ENCODE results near the gene PRPH2.
A peak's percentile ranks its signal among the peaks of the same experiment; 100 is the strongest.
"Not testable (repeated sequence)": the region's sequence is repeated elsewhere in the genome, so short reads cannot be mapped to it uniquely, and the experiment has no call there.

The PRPH2 gene

DNA sequence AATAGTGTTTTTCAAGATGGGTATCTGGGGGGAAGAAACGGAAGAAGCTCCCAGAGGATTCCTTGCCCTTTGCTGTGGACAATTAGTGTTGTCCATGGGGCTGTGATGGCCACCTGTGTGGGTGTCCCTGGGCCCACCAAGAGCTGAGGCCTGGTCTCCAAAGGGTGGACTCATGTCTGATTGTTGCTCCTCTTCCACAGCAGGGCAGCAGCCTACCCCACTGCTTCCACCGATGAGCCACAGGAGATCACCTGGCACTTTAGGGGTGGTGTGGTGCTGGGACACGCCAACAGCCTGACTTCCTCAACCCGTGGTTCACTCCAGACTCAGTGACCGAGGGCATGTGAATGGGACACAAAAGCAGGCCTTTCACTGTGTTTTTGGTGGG is 25.1 kb downstream of the PRPH2 start:
- no peak for DNase-seq

DNA sequence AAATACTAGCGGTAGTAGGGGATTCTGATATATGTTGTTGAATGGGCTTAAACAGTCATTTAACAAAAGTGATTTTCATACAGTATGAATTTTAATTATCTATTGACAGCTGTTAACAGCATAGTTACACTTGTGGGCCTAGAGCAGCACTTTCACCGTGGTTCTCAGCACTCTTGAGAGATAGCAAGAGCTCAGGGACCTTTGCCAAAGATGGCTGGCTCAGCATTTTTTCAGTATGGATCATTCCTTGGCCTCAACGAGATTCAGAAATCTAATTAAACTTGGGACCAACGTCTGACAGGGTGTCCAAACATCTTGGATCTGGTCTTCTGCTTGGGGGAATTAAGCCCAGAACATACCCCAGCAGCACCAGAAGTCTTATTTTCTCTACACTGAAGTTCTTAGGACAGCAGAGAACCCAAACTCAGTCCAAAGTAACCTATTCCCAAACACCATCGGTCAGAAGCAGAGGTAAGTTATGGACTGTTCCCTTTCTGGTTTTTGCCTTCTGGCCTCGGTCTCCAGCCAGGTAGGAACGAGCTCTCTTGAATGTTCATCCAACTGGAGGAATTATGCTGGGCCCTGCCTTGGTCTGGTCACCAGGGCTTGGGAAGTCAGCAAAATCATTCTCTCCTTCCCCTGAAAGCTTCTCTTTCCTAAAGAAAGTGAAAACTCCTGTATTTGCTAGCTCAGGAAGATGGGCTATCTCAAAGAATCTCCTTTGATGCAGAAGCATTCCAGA is 25.7 kb downstream of the PRPH2 start:
- DNase-seq, result no peak

- DNase-seq, result no peak
Observed at GRCh38 chr6:42694586-42694985, 27.8 kb downstream of the PRPH2 start.

- DNase-seq, result no peak
Observed at GRCh38 chr6:42693725-42694323, 28.6 kb downstream of the PRPH2 start.

DNA sequence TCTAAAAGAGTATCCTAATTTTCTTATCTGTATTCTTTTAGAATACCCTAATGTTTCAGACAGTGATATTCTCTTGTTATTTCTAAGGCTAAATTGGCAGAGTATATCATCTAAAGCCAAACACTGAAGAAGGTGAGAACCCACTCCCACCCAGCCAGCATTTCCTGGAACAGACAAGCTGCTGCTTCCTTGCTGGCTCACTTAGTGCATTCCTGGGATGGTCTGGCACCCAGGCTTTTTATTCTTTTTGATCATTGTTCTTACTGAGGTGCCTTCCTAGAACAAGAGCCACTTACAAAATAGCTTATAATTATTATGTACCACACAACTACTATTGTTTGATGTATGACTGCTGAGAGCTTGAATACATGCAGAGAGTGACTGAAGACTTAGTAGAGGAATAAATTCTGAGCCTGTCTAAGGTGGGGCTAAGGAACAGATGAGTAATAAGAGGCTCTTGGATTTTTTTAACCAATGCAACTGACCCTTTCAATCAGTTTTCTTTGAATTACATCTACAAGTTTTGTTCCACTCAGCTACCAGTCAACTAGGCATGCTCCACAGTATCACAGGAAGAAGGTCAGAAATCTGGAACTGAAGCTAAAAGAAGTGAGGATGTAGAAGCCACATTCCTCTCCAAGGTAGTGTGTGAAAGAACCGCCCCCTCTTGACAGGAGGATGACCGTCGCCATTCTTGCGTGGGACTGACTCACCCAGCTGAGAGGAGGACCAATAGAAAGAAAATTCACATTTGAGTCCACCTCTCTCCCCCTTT is 30.1 kb downstream of the PRPH2 start:
- no peak for DNase-seq

DNA sequence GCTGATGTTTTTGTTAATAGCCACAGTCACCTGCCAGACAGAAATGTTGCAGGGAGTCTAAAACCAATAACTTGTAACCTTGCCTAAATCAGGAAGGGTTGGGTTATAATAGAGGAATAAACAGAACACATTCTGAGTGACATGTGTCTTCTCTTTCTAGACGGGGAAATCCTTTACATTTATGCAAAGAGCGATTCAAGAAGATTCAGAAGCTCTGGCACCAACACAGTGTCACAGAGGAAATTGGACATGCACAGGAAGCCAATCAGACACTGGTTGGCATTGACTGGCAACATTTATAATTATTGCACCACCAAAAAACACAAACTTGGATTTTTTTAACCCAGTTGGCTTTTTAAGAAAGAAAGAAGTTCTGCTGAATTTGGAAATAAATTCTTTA is 31.5 kb downstream of the PRPH2 start:
- DNase-seq, result no peak

DNA sequence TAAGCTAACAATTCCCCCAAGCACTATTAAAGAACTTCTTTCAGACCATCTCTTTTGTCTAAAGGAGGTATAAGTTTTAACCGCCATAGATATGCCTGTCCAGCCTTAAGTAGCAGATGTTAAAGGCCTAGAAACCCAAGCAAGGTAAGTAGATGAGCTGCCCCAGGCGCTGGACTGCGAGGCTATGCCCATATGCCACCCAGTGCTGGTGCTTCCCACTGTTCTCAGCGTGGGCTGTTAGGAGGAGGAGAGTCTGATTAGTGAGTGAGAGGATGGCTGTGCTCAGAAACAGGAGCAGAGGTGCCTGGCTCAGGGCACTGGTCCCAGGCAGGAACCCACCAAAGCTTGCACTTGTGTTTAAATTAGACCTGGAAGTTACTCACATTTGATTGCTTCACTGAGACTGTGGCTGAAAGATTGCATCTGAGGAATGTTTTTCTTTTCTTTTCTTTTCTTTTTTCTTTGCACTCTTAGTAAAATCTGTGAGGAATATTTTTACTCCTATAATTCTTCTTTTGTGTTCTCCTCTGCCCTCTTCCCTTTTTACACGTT is 32.2 kb downstream of the PRPH2 start:
- no peak for DNase-seq

DNA sequence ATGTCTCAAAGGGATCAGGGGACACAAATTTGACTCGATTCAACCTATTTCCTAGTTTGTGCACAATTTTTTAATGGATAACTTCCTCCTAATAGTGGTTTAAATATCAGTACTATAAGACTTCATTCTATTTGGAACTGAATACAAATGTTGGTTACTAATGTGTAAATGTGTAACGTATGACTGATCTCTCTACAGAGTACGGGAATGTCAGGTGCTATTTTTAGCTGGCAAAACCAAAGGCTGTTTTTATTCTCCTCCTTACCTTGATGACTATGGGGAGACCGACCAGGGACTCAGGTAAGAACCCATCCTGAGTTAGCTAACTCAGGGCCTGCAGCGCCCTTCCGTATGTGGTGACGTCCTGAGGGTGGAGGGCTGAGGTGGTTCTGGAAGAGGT is 33.0 kb downstream of the PRPH2 start:
- no peak for DNase-seq

DNA sequence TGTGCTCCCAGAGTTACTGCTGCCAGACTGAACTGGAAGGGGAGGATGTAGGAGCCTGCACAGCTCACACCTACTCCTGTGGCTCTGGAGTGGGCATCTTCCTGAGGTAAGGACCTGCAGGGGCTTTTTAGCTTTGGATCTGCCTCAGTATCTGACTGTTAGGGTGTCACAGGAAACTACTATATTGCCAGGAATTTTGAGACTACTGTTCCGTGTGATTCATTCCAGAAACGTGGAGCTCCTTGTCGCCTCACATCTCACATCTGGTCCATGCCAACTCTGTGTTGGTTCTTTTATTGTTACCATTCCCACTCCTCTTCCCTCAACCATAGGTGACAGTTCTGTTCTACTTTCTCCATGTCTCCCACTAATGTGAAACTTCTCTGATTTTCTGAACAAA is 34.1 kb downstream of the PRPH2 start:
- no peak for DNase-seq

- no peak for DNase-seq
Observed at GRCh38 chr6:42679358-42679757, 43.0 kb downstream of the PRPH2 start.

GRCh38 chr6:42674780-42675179 is 47.6 kb downstream of the PRPH2 start:
- DNase-seq, result no peak

DNA sequence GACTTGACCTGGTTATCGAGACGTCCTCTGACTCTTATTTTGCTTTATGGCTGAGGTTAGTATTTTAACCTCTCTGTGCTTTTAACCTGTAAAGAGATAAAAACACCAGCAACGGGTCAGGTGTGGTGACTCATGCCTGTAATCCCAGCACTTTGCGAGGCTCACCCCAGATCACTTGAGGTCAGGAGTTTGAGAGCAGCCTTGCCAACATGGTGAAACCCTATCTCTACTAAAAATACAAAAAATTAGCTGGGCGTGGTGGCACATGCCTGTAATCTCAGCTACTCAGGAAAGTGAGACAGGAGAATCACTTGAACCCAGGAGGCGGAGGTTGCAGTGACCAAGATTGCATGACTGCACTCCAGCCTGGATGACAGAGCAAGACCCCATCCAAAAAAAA is 48.0 kb downstream of the PRPH2 start:
- DNase-seq, result not testable (repeated sequence)

GRCh38 chr6:42664718-42665117 is 57.7 kb downstream of the PRPH2 start:
- no peak for DNase-seq

DNA sequence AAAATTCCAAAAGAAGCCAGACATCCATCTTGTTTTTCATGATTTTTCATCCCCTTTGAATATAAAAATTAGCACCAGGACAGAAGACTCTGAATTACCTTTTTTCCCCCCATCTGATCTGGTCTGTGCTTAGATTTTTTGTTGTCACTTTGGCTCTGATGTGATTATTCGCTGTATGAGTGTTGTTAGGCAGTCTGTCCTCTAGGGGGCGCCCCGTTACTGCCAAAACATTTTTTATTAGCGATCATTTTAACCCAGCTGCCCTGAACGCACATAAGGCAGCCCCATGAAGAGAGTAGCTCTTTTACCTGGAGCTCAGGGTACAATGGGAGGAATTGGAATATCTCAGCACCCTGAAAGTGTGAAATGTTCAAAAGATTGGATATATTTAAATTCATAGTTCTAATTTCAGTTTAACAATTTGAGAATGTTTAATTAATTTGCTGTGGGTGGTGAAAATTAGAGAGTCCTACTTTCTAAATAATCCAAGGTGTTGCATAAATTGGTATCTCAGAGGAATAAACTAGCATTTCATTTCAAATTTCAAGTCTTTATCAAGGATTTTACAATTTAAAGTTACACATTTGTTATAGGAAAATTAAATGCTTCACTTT is 60.8 kb downstream of the PRPH2 start:
- peak; percentile 32 to 91 for DNase-seq

DNA sequence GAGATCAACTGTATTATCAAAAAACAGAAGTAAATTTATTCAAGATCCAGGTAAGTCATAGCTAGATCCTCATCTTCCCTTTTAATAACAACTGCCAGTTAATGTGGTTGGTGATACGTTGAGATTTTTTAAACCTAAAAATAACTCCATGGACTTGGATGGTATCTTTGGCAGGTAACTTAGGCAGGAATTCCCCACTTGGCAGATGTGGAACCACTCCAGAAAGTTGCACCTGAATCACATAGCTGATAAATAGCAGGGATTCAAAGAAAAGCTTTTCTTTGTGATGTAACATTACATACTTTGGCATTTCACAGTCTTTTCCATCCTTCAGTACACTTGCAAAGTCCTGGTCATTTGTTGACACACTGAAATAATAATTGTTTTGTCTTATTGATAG is 62.6 kb downstream of the PRPH2 start:
- DNase-seq, result no peak

DNA sequence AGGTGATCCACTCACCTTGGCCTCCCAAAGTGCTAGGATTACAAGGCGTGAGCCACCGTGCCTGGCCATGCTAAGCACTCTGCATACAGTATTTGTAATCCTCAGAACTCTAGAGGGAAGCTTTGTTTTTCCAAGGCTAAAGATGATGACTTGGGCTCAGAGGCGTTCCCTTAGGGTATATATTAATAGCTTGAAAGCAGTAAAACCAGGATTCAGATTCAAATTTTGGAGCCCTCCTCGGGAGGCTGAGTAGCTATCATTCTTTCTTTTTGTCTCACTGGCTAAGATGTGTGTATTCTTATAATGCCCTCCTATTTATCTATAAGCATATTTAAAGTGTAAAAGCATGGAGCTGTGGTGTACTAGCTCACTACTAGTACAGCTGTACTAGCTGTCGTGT is 68.5 kb downstream of the PRPH2 start:
- DNase-seq, result no peak

DNA sequence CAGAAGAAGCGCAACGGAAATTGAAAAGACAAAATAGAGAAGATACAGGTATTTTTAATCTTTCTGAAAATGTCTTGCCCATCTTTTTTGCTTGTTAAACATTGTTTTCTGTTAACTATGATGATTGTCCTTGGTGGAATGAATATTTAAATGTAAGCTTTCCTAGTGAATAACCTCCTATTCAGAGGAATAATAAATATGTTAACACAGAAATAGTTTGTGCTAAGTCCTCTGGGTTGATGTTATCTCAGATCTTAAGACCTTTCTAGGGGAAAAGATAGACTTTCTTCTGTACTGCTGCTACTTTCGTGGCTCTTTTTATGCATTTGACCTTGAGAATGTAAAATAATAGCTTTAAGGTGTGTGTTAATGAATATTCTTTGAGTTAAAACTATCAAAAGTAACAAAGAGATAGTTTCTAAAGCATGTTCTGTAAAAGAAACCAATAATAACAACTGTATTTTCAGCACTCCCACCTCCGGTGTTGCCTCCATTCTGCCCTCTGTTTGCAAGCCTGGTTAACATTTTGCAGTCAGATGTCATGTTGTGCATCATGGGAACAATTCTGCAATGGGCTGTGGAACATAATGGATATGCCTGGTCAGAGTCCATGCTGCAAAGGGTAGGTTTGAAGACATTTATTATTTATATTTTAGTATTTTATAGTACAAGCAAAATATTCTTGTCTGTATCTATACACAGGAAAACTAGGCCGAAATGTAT is 70.2 kb downstream of the PRPH2 start:
- DNase-seq, result no peak

All from inflammatory macrophage treated with lipopolysaccharide for 1 hour (primary cell).